RWPE1 (cell line): ENCODE results near the gene CEP20.

Experiments used
- CTCF ChIA-PET: fragments of 350-600 bp; sonication (Branson Sonifier 250); formaldehyde crosslinking; extraction: SDS; loops from one replicate; lab custom pipeline; 2021; lab: Yijun Ruan, JAX
- POLR2A ChIA-PET: fragments of 400-600 bp; formaldehyde crosslinking; extraction: SDS; loops from one replicate; lab custom pipeline; 2020; ENCODE audit warnings: antibody characterized with exemption; ENCODE audit not compliant: low non-redundant PET; lab: Yijun Ruan, JAX
- DNase-seq: peaks from one replicate; pipeline ENCODE4 v3.0.0; 2012; ENCODE audit warnings: low spot score
- H3K27ac ChIP-seq: fragments of 450-650 bp; 2 replicates; pipeline ENCODE4 v1.5.1; 2017
- CTCF ChIP-seq: fragments of 450-650 bp; conservative IDR thresholded peaks from 2 replicates; pipeline ENCODE4 v1.5.1; 2017; ENCODE audit warnings: low read depth, mild to moderate bottlenecking

Gene CEP20

GRCh38 chr16:15836965-15837611 lies 51.3 kb downstream of the CEP20 start:
- DNase-seq: no peak
- no peak for TF ChIP-seq CTCF
- ChIA-PET POLR2A (no interaction called here), CTCF (no interaction called here)
- no peak overlapping the region for H3K27ac ChIP-seq

GRCh38 chr16:15836074-15836473 lies 52.3 kb downstream of the CEP20 start:
- no peak for TF ChIP-seq CTCF
- ChIA-PET CTCF (no interaction called here), POLR2A (no interaction called here)
- DNase-seq: no peak
- H3K27ac ChIP-seq: no peak overlapping the region

GRCh38 chr16:15835136-15835878 lies 53.1 kb downstream of the CEP20 start:
- TF ChIP-seq CTCF: no peak
- ChIA-PET CTCF (no interaction called here), POLR2A (no interaction called here)
- DNase-seq: no peak
- H3K27ac ChIP-seq: no peak overlapping the region

- ChIA-PET POLR2A (no interaction called here), CTCF (no interaction called here)
- no peak overlapping the region for H3K27ac ChIP-seq
- TF ChIP-seq CTCF: no peak
- no peak for DNase-seq
These were observed 53.9 kb downstream of the CEP20 start for GRCh38 chr16:15834502-15834901.

- TF ChIP-seq CTCF: no peak
- POLR2A ChIA-PET: no interaction called here
- CTCF ChIA-PET: interaction anchor here (1.4 kb wide), 1 partner anchor 10 kb away, joined by 4 read pairs; no protein-coding TSS in a partner anchor
- DNase-seq: no peak
- H3K27ac ChIP-seq: no peak overlapping the region
These were observed 54.9 kb downstream of the CEP20 start for GRCh38 chr16:15833541-15833940.

- ChIA-PET CTCF (interaction anchor here (0.6 kb wide), 1 partner anchor 12 kb away, joined by 4 read pairs; no protein-coding TSS in a partner anchor), POLR2A (no interaction called here)
- H3K27ac ChIP-seq: no peak overlapping the region
- no peak for TF ChIP-seq CTCF
- no peak for DNase-seq
These were observed 56.2 kb downstream of the CEP20 start for GRCh38 chr16:15832241-15832640.
